HepG2 (cell line): ENCODE results near the gene BNC1.

Source experiments
- EED ChIP-seq: sonication (generic); formaldehyde crosslinking; IDR thresholded peaks from 2 replicates; pipeline ENCODE4 v1.5.0; 2020; ENCODE audit warnings: mild to moderate bottlenecking, missing genetic modification reagents
- GATAD2A ChIP-seq: IDR thresholded peaks from 2 replicates; pipeline ENCODE4 v1.6.1; 2016
- MLXIP ChIP-seq: sonication (generic); formaldehyde crosslinking; IDR thresholded peaks from 2 replicates; pipeline ENCODE4 v1.9.0; 2021; ENCODE audit warnings: missing genetic modification reagents, borderline replicate concordance
- NCOA1 ChIP-seq: sonication (generic); formaldehyde crosslinking; IDR thresholded peaks from 2 replicates; pipeline ENCODE4 v1.9.0; 2021; ENCODE audit warnings: missing genetic modification reagents
- ZFP37 ChIP-seq: sonication (generic); formaldehyde crosslinking; IDR thresholded peaks from 2 replicates; pipeline ENCODE4 v1.4.0; 2020; ENCODE audit warnings: missing genetic modification reagents, borderline replicate concordance
- ZNF839 ChIP-seq: sonication (generic); formaldehyde crosslinking; IDR thresholded peaks from 2 replicates; pipeline ENCODE4 v1.4.0; 2020; ENCODE audit warnings: missing genetic modification reagents, mild to moderate bottlenecking, borderline replicate concordance

- TF ChIP-seq EED (CRISPR knock-in tag) (no peak), NCOA1 (no peak), MLXIP (CRISPR knock-in tag) (no peak), ZFP37 (no peak), GATAD2A (CRISPR knock-in tag) (no peak), ZNF839 (CRISPR knock-in tag) (no peak)
These were observed 38.8 kb upstream of the BNC1 start for GRCh38 chr15:83323296-83323711.
